ELR (cell line): ENCODE results near the gene C18orf63.
A peak's percentile ranks its signal among the peaks of the same experiment; 100 is the strongest.
"Not testable (repeated sequence)": the region's sequence is repeated elsewhere in the genome, so short reads cannot be mapped to it uniquely, and the experiment has no call there.

Source experiments
- DNase-seq: peaks from one replicate; pipeline ENCODE4 v3.0.0-alpha.2; 2015; ENCODE audit warnings: low read depth

The C18orf63 gene

GRCh38 chr18:74286106-74286855 is 29.4 kb upstream of the C18orf63 start:
- peak; percentile 12 for DNase-seq

GRCh38 chr18:74286856-74287255 is 28.8 kb upstream of the C18orf63 start:
- DNase-seq: no peak

GRCh38 chr18:74288041-74288440 is 27.6 kb upstream of the C18orf63 start:
- no peak for DNase-seq

GRCh38 chr18:74288730-74289129 is 26.9 kb upstream of the C18orf63 start:
- DNase-seq: no peak

GRCh38 chr18:74289137-74289536 is 26.5 kb upstream of the C18orf63 start:
- peak; percentile 44 for DNase-seq

- no peak for DNase-seq
Measured at GRCh38 chr18:74290021-74290420, 25.6 kb upstream of the C18orf63 start.

GRCh38 chr18:74290794-74291471 is 24.7 kb upstream of the C18orf63 start:
- no peak for DNase-seq

- no peak for DNase-seq
Measured at GRCh38 chr18:74291472-74291770, 24.2 kb upstream of the C18orf63 start.

GRCh38 chr18:74291771-74292540 is 23.7 kb upstream of the C18orf63 start, which contains the start of gene CYB5A:
Gene CYB5A (minus strand): TSS chr18:74291963. CDS start chr18:74291875, 88 bp downstream.
- peak; percentile 94 for DNase-seq

- peak; percentile 5 for DNase-seq
Measured at GRCh38 chr18:74292541-74292858, 23.1 kb upstream of the C18orf63 start.

GRCh38 chr18:74292982-74293381 is 22.7 kb upstream of the C18orf63 start:
- DNase-seq: not testable (repeated sequence)

- no peak for DNase-seq
Measured at GRCh38 chr18:74294526-74294925, 21.1 kb upstream of the C18orf63 start.

GRCh38 chr18:74299162-74299561 is 16.5 kb upstream of the C18orf63 start:
- DNase-seq: no peak

- peak; percentile 41 for DNase-seq
Measured at GRCh38 chr18:74299746-74300145, 15.9 kb upstream of the C18orf63 start.

- DNase-seq: no peak
Measured at GRCh38 chr18:74303306-74303705, 12.3 kb upstream of the C18orf63 start.

GRCh38 chr18:74303936-74304335 is 11.7 kb upstream of the C18orf63 start:
- DNase-seq: peak; percentile 70

GRCh38 chr18:74310411-74310810 is 5.2 kb upstream of the C18orf63 start:
- peak; percentile 76 for DNase-seq

- DNase-seq: no peak
Measured at GRCh38 chr18:74311000-74311399, 4.6 kb upstream of the C18orf63 start.

GRCh38 chr18:74314759-74315463 is 728 bp upstream of the C18orf63 start:
- DNase-seq: no peak

GRCh38 chr18:74316257-74317170 is 875 bp downstream of the C18orf63 start:
- peak; percentile 69 for DNase-seq

GRCh38 chr18:74326231-74326630 is 10.6 kb downstream of the C18orf63 start:
- no peak for DNase-seq
